Hematopoietic multipotent progenitor cell treated with erythropoietin and hydrocortisone succinate and interleukin-3 and kit ligand, for 4 days (in vitro differentiated cells): ENCODE data around the gene SLC28A3.

Source experiments
- DNase-seq: peaks from one replicate; pipeline ENCODE4 v3.0.0-alpha.2; 2015

SLC28A3 gene

GRCh38 chr9:84235511-84235910 is 105.0 kb downstream of the SLC28A3 start:
- DNase-seq: no peak

- DNase-seq: no peak
Observed at GRCh38 chr9:84230355-84231145, 110.0 kb downstream of the SLC28A3 start.

GRCh38 chr9:84229191-84229590 is 111.4 kb downstream of the SLC28A3 start:
- no peak for DNase-seq

- no peak for DNase-seq
Observed at GRCh38 chr9:84228130-84228720, 112.3 kb downstream of the SLC28A3 start.

GRCh38 chr9:84226126-84226525 is 114.4 kb downstream of the SLC28A3 start:
- no peak for DNase-seq
